Thoracic aorta (tissue), 2 donors: ENCODE measurements around the gene DLX4. TPM values are rescaled to one million over a fixed set of nuclear protein-coding genes. Genes with fewer than 3 reads are reported as not detected.

Source experiments
- ATAC-seq: fragments of 150-250 bp; one replicate; pipeline ENCODE4 v1.8.0; 2017; ENCODE audit warnings: low read depth; ENCODE audit not compliant: insufficient number of reproducible peaks, low FRiP score
- DNase-seq: peaks from one replicate; pipeline ENCODE4 v3.0.0-alpha.2; 2020; ENCODE audit warnings: low spot score
- H3K27ac ChIP-seq, 2 donors: fragments of 200-600 bp; sonication (generic); 1 replicate in 1 of 2; 2 replicates in 1 of 2; pipeline ENCODE4 v1.5.1; 2016; ENCODE audit warnings: mild to moderate bottlenecking in 2 of 2, moderate library complexity in 2 of 2
- H3K27me3 ChIP-seq: fragments of 200-600 bp; sonication (generic); replicated peaks from 2 replicates; pipeline ENCODE4 v1.6.0; 2016; ENCODE audit warnings: mild to moderate bottlenecking; ENCODE audit not compliant: insufficient read depth
- H3K36me3 ChIP-seq: fragments of 200-600 bp; sonication (generic); one replicate; pipeline ENCODE4 v1.5.1; 2016
- H3K4me1 ChIP-seq, 2 donors: fragments of 200-600 bp; sonication (generic); 1 replicate in 1 of 2; 2 replicates in 1 of 2; pipeline versions ENCODE4 v1.5.1 to v1.6.0; 2016; ENCODE audit warnings: low read depth in 2 of 2, mild to moderate bottlenecking in 1 of 2; ENCODE audit not compliant: control insufficient read depth in 1 of 2
- H3K4me3 ChIP-seq: fragments of 200-600 bp; sonication (generic); 2 replicates; pipeline ENCODE4 v1.5.1; 2016; ENCODE audit warnings: mild to moderate bottlenecking
- H3K9me3 ChIP-seq: fragments of 200-600 bp; sonication (generic); 2 replicates; pipeline ENCODE4 v1.5.1; 2016
- CTCF ChIP-seq: fragments of 200-600 bp; sonication (generic); IDR thresholded peaks from one replicate; pipeline ENCODE4 v1.5.1; 2019; ENCODE audit warnings: antibody characterized with exemption
- total RNA-seq, 2 donors: library from RNA; depleted of rRNA; stranded (reverse); fragments of >200 nt; gene quantifications; one replicate each; pipeline versions ENCODE4 v1.1.0 to v1.2.3, GENCODE V29; 2016

Gene DLX4
- total RNA-seq, 2 donors from 2014 or later = not detected

- no peak for TF ChIP-seq CTCF
- ATAC-seq (no peak), DNase-seq (no peak)
- Histone ChIP-seq H3K4me3 (no peak overlapping the region), H3K9me3 (no peaks in the 10 kb centered on the region), H3K27me3 (peaks cover 27% of the 10 kb centered on the region), H3K36me3 (no peaks in the 10 kb centered on the region), H3K4me1 (peaks cover 11 to 29% of the 10 kb centered on the region in 2 donors), H3K27ac (no peak overlapping the region)
Measured at GRCh38 chr17:49998836-49999511, 30.0 kb downstream of the DLX4 start.

- H3K9me3 ChIP-seq = peaks cover 2% of the 10 kb centered on the region
- ATAC-seq (no peak), DNase-seq (no peak)
Measured at GRCh38 chr17:50003911-50004310, 34.9 kb downstream of the DLX4 start.

GRCh38 chr17:50009282-50009681, 40.3 kb downstream of the DLX4 start:
- no peak for TF ChIP-seq CTCF
- Histone ChIP-seq H3K36me3 (no peaks in the 10 kb centered on the region), H3K4me3 (no peak overlapping the region), H3K27ac (no peak overlapping the region), H3K9me3 (peaks cover 22% of the 10 kb centered on the region), H3K4me1 (no peaks in the 10 kb centered on the region), H3K27me3 (no peaks in the 10 kb centered on the region)
- ATAC-seq (no peak), DNase-seq (no peak)

More at GRCh38 chr17:50003911-50004310, 34.9 kb downstream of the DLX4 start:
- no peak overlapping the region for H3K27ac ChIP-seq
- H3K4me1 ChIP-seq = no peaks in the 10 kb centered on the region
- H3K27me3 ChIP-seq = peaks cover 4% of the 10 kb centered on the region
- no peak overlapping the region for H3K4me3 ChIP-seq
- no peaks in the 10 kb centered on the region for H3K36me3 ChIP-seq
- TF ChIP-seq CTCF = no peak

GRCh38 chr17:50013079-50013478, 44.1 kb downstream of the DLX4 start:
- no peak for TF ChIP-seq CTCF
- Histone ChIP-seq H3K4me1 (no peaks in the 10 kb centered on the region), H3K9me3 (peaks cover 26% of the 10 kb centered on the region), H3K27ac (no peak overlapping the region), H3K36me3 (no peaks in the 10 kb centered on the region), H3K27me3 (no peaks in the 10 kb centered on the region), H3K4me3 (no peak overlapping the region)
- ATAC-seq = no peak
- no peak for DNase-seq

GRCh38 chr17:50014471-50015088, 45.6 kb downstream of the DLX4 start:
- H3K9me3 ChIP-seq = peaks cover 17% of the 10 kb centered on the region
- H3K4me1 ChIP-seq = no peaks in the 10 kb centered on the region
- H3K27me3 ChIP-seq = no peaks in the 10 kb centered on the region
- TF ChIP-seq CTCF = no peak
- H3K27ac ChIP-seq = no peak overlapping the region
- DNase-seq (no peak), ATAC-seq (no peak)
- no peak overlapping the region for H3K4me3 ChIP-seq
- H3K36me3 ChIP-seq = no peaks in the 10 kb centered on the region
